ENCODE results near the gene GGA1. TPM values are rescaled to one million over a fixed set of nuclear protein-coding genes. Genes with fewer than 3 reads are reported as not detected.
A peak's percentile ranks its signal among the peaks of the same experiment; 100 is the strongest.

The GGA1 gene
- total RNA-seq, 3 donors from 2014 or later (not counting 1 experiment from before 2014, with no cell fraction given), result 69.3 to 87.8 (median 80.2) TPM

- Mint-ChIP-seq H3K4me1 (peaks cover 11 to 20% of the 10 kb centered on the region in 2 donors), H3K4me3 (peak overlapping the region; percentile 80), H3K9me3 (no peaks in the 10 kb centered on the region), H3K27ac (no peak overlapping the region), H3K27me3 (ENCODE audit: low read depth in 2 of 2) (peaks cover 38 to 60% of the 10 kb centered on the region in 2 donors), H3K36me3 (no peaks in the 10 kb centered on the region)
- WGBS (ENCODE audit: insufficient coverage), result under 1% methylated on average over 72 of the region's 72 CpGs
- Histone ChIP-seq H3K27ac (ENCODE audit: low read length) (no peak overlapping the region), H3K4me1 (ENCODE audit: control insufficient read depth, insufficient read depth, low read length) (peaks cover 31% of the 10 kb centered on the region), H3K27me3 (ENCODE audit: control insufficient read depth, insufficient read depth, low read length) (peaks cover 30% of the 10 kb centered on the region), H3K9me3 (ENCODE audit: control insufficient read depth, insufficient read depth, low read length) (no peaks in the 10 kb centered on the region), H3K4me3 (ENCODE audit: low read length) (no peak overlapping the region), H3K36me3 (ENCODE audit: control insufficient read depth, insufficient read depth, low read length) (no peaks in the 10 kb centered on the region)
- peak in 1 of 2 donors; percentile 33 for DNase-seq
- ATAC-seq, result peak in 1 of 3 donors; percentile 40
- intact Hi-C loops (cut with micrococcal nuclease), result no loop called here
- TF ChIP-seq, protein P1, sequence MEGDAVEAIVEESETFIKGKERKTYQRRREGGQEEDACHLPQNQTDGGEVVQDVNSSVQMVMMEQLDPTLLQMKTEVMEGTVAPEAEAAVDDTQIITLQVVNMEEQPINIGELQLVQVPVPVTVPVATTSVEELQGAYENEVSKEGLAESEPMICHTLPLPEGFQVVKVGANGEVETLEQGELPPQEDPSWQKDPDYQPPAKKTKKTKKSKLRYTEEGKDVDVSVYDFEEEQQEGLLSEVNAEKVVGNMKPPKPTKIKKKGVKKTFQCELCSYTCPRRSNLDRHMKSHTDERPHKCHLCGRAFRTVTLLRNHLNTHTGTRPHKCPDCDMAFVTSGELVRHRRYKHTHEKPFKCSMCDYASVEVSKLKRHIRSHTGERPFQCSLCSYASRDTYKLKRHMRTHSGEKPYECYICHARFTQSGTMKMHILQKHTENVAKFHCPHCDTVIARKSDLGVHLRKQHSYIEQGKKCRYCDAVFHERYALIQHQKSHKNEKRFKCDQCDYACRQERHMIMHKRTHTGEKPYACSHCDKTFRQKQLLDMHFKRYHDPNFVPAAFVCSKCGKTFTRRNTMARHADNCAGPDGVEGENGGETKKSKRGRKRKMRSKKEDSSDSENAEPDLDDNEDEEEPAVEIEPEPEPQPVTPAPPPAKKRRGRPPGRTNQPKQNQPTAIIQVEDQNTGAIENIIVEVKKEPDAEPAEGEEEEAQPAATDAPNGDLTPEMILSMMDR (IDR thresholded peaks at IDR 0.05), result no peak
These were observed 47.9 kb upstream of the GGA1 start for GRCh38 chr22:37560608-37561211.

GRCh38 chr22:37561212-37562048 lies 47.2 kb upstream of the GGA1 start:
- Mint-ChIP-seq H3K27ac (peak overlapping the region in 1 of 2 donors; percentile 52), H3K9me3 (no peaks in the 10 kb centered on the region), H3K36me3 (no peaks in the 10 kb centered on the region), H3K4me3 (peak overlapping the region; percentile 80), H3K27me3 (ENCODE audit: low read depth in 2 of 2) (peaks cover 38 to 57% of the 10 kb centered on the region in 2 donors), H3K4me1 (peaks cover 18 to 27% of the 10 kb centered on the region in 2 donors)
- Histone ChIP-seq H3K9me3 (ENCODE audit: control insufficient read depth, insufficient read depth, low read length) (no peaks in the 10 kb centered on the region), H3K36me3 (ENCODE audit: control insufficient read depth, insufficient read depth, low read length) (no peaks in the 10 kb centered on the region), H3K27ac (ENCODE audit: low read length) (no peak overlapping the region), H3K4me1 (ENCODE audit: control insufficient read depth, insufficient read depth, low read length) (peaks cover 38% of the 10 kb centered on the region), H3K27me3 (ENCODE audit: control insufficient read depth, insufficient read depth, low read length) (peaks cover 30% of the 10 kb centered on the region), H3K4me3 (ENCODE audit: low read length) (no peak overlapping the region)
- DNase-seq (peak; percentile 76 to 86), ATAC-seq (peak; percentile 50 to 64 (median 63))
- intact Hi-C loops (cut with micrococcal nuclease), result no loop called here
- 3% methylated on average over 56 of the region's 56 CpGs for WGBS (ENCODE audit: insufficient coverage)
- TF ChIP-seq, protein P1 (IDR thresholded peaks at IDR 0.05), result peak; percentile 73

GRCh38 chr22:37562049-37562875 lies 46.4 kb upstream of the GGA1 start:
- TF ChIP-seq, protein P1 (IDR thresholded peaks at IDR 0.05), result no peak
- 88% methylated on average over 12 of the region's 14 CpGs for WGBS (ENCODE audit: insufficient coverage)
- Mint-ChIP-seq H3K36me3 (no peaks in the 10 kb centered on the region), H3K4me3 (peak overlapping the region; percentile 80), H3K4me1 (peaks cover 27 to 31% of the 10 kb centered on the region in 2 donors), H3K9me3 (no peaks in the 10 kb centered on the region), H3K27ac (peak overlapping the region in 1 of 2 donors; percentile 52), H3K27me3 (ENCODE audit: low read depth in 2 of 2) (peaks cover 32 to 51% of the 10 kb centered on the region in 2 donors)
- DNase-seq (no peak), ATAC-seq (no peak)
- Histone ChIP-seq H3K9me3 (ENCODE audit: control insufficient read depth, insufficient read depth, low read length) (no peaks in the 10 kb centered on the region), H3K27ac (ENCODE audit: low read length) (no peak overlapping the region), H3K27me3 (ENCODE audit: control insufficient read depth, insufficient read depth, low read length) (peaks cover 30% of the 10 kb centered on the region), H3K4me1 (ENCODE audit: control insufficient read depth, insufficient read depth, low read length) (peaks cover 46% of the 10 kb centered on the region), H3K36me3 (ENCODE audit: control insufficient read depth, insufficient read depth, low read length) (no peaks in the 10 kb centered on the region), H3K4me3 (ENCODE audit: low read length) (no peak overlapping the region)
- intact Hi-C loops (cut with micrococcal nuclease), result no loop called here

Measured in natural killer cell (primary cell).